Vagina (tissue), 2 donors: ENCODE measurements around the gene PDCD1. TPM values are rescaled to one million over a fixed set of nuclear protein-coding genes. Genes with fewer than 3 reads are reported as not detected.

Experiments used
- DNase-seq, 2 donors: peaks; one replicate each; pipeline ENCODE4 v3.0.0-alpha.2; 2017; ENCODE audit errors: extremely low spot score in 2 of 2
- H3K27ac ChIP-seq: fragments of 200-600 bp; sonication (generic); one replicate; pipeline ENCODE4 v1.5.1; 2019
- H3K27me3 ChIP-seq: fragments of 200-600 bp; sonication (generic); one replicate; pipeline ENCODE4 v1.5.1; 2019
- H3K36me3 ChIP-seq, 2 donors: fragments of 200-600 bp; sonication (generic); one replicate each; pipeline ENCODE4 v1.5.1; 2017 to 2019
- H3K4me1 ChIP-seq: fragments of 200-600 bp; sonication (generic); one replicate; pipeline ENCODE4 v1.5.1; 2019
- H3K4me3 ChIP-seq, 2 donors: fragments of 200-600 bp; sonication (generic); 1 replicate in 1 of 2; 2 replicates in 1 of 2; pipeline ENCODE4 v1.5.1; 2016 to 2019
- H3K9me3 ChIP-seq: fragments of 200-600 bp; sonication (generic); one replicate; pipeline ENCODE4 v1.5.1; 2019
- POLR2A ChIP-seq, 2 donors: fragments of 450-650 bp; IDR thresholded peaks; one replicate each; pipeline ENCODE4 v1.6.1; 2017; ENCODE audit warnings: antibody characterized with exemption in 2 of 2, mild to moderate bottlenecking in 2 of 2, moderate library complexity in 2 of 2
- POLR2AphosphoS5 ChIP-seq, 2 donors: sonication (generic); formaldehyde crosslinking; IDR thresholded peaks; one replicate each; pipeline ENCODE4 v1.9.0; 2017; ENCODE audit warnings: antibody characterized with exemption in 2 of 2, mild to moderate bottlenecking in 2 of 2, low read depth in 1 of 2; ENCODE audit not compliant: insufficient read depth in 1 of 2
- intact Hi-C: fragments of 100-400 bp; cut with DNase I; formaldehyde crosslinking; loops from one replicate; pipeline ENCODE4 v1.15.1; 2023
- total RNA-seq: library from RNA; depleted of rRNA; stranded (reverse); fragments of >200 nt; gene quantifications from one replicate; pipeline ENCODE4 v1.2.3, GENCODE V29; 2016
- TF ChIP-seq, protein P1 (sequence below), 3 experiments: fragments of 450-650 bp in 2 of 3; fragments of 200-600 bp in 1 of 3; sonication (generic) in 1 of 3; IDR thresholded peaks; one replicate each; pipeline ENCODE4 v1.5.1; 2017 to 2019; ENCODE audit warnings: antibody characterized with exemption in 3 of 3, mild to moderate bottlenecking in 2 of 3, moderate library complexity in 2 of 3

PDCD1 gene
- total RNA-seq, 1 donor from 2014 or later = 3.9 TPM

DNA sequence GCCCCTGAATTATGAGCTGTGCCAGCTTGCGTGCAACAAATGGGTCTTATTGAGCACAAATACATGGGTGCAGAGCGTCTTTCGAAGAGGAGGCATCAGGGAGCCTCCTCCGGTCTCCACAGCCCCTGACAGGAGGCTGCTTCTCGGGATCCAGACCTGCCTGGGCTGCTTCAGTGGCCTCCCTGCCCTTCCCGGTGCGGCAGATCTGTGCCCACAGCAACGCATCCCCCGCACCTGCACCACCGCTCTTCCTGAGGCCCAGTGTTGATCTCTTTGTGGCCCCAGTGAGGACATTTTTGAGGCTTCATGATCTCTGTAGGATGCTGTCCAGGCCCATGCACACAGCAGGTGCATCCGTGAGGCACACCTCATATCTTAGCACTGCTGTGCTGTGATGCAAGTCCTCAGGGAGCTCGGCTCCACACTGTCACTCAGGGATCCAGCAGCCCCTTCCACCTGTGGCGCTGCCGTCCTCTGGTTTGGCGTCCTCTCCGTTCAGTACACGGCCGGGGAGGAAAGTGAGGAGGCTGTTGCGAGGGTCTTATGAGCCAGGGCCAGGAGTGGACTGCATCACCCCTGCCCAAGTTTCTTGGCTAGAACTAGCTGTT, 28.2 kb upstream of the PDCD1 start:
- no peak overlapping the region for H3K4me3 ChIP-seq
- no peak for TF ChIP-seq POLR2AphosphoS5 (IDR thresholded peaks at IDR 0.05; ENCODE audit: insufficient read depth in 1 of 2, low read depth in 1 of 2)
- TF ChIP-seq, protein P1, sequence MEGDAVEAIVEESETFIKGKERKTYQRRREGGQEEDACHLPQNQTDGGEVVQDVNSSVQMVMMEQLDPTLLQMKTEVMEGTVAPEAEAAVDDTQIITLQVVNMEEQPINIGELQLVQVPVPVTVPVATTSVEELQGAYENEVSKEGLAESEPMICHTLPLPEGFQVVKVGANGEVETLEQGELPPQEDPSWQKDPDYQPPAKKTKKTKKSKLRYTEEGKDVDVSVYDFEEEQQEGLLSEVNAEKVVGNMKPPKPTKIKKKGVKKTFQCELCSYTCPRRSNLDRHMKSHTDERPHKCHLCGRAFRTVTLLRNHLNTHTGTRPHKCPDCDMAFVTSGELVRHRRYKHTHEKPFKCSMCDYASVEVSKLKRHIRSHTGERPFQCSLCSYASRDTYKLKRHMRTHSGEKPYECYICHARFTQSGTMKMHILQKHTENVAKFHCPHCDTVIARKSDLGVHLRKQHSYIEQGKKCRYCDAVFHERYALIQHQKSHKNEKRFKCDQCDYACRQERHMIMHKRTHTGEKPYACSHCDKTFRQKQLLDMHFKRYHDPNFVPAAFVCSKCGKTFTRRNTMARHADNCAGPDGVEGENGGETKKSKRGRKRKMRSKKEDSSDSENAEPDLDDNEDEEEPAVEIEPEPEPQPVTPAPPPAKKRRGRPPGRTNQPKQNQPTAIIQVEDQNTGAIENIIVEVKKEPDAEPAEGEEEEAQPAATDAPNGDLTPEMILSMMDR (IDR thresholded peaks at IDR 0.05) = no peak
- peaks cover 16% of the 10 kb centered on the region for H3K4me1 ChIP-seq
- H3K9me3 ChIP-seq = no peaks in the 10 kb centered on the region
- no peaks in the 10 kb centered on the region for H3K27me3 ChIP-seq
- no peak overlapping the region for H3K27ac ChIP-seq
- intact Hi-C loops = no loop called here
- no peak for DNase-seq
- no peaks in the 10 kb centered on the region for H3K36me3 ChIP-seq

DNA sequence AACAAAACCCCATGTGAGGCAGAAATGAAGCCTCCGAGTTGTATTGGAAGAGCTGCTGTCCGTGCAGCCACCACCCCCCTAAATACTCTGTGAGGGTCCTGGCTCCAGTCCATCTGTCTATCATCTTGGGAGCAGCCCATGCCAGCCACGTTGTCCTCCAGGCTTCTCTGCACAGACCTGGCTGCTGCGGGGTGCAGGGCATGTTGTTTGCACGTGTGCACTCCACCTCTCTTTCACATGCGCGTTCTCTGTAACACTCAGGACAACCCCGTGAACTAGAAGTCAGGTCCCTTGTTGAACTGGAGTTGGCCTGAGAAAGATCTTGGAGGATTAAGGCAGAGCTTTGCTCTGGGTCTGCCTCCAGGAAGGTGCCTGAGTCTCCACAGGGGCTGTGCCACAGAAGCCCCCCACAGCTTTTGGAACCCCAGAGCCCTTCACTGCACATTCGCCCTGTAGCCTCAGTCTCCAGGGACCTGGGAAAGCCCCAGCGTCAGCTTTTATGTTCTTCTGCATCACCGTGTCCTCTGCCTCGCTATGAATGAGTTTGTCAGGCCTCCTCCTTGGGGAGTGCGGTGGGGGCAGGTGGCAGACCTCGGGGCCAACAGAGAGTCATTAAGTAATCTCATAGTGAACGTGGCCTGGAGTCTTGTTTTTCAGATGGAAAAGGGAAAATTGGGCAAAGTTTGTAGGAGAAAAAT, 27.4 kb upstream of the PDCD1 start:
- no peaks in the 10 kb centered on the region for H3K9me3 ChIP-seq
- DNase-seq = no peak
- peaks cover 16% of the 10 kb centered on the region for H3K4me1 ChIP-seq
- intact Hi-C loops = no loop called here
- no peak overlapping the region for H3K27ac ChIP-seq
- no peak overlapping the region for H3K4me3 ChIP-seq
- TF ChIP-seq POLR2AphosphoS5 (IDR thresholded peaks at IDR 0.05; ENCODE audit: insufficient read depth in 1 of 2, low read depth in 1 of 2) (no peak), POLR2A (IDR thresholded peaks at IDR 0.05) (no peak)
- TF ChIP-seq, protein P1 (IDR thresholded peaks at IDR 0.05) = no peak
- H3K36me3 ChIP-seq = no peaks in the 10 kb centered on the region
- no peaks in the 10 kb centered on the region for H3K27me3 ChIP-seq

DNA sequence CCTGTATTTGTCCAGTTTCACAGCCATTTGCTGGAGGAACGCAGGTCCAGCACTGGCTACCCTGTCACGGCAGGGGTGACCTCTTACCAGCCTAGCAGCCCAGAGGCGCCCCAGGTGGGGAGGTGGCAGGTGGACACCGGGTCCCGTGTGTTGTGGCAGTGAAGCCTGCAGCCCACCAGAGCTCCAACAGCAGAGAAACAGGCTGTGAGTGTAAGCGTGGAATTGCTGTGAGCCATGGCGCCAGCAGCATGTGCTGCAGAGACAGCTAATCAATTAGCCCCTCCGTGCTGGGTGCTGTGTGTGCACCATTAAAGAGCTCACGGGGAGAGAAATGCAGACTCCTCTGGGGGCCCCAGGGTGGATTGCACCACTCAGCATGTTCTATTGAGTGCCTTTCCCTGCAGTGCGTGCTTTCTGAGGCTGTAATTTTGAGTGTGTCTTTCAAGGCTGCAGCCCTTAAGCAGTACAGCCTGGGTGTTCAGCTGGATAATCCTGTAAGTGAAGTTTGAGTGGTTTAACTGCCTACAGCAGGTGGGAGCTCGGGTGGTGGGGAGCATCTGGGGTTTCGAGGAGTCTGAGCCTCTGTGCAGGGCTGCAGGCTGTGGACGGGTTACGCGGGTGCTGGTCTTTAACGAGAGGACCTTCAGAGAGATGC, 26.7 kb upstream of the PDCD1 start:
- TF ChIP-seq, protein P1 (IDR thresholded peaks at IDR 0.05) = no peak
- TF ChIP-seq POLR2A (IDR thresholded peaks at IDR 0.05) (no peak), POLR2AphosphoS5 (IDR thresholded peaks at IDR 0.05; ENCODE audit: insufficient read depth in 1 of 2, low read depth in 1 of 2) (no peak)

DNA sequence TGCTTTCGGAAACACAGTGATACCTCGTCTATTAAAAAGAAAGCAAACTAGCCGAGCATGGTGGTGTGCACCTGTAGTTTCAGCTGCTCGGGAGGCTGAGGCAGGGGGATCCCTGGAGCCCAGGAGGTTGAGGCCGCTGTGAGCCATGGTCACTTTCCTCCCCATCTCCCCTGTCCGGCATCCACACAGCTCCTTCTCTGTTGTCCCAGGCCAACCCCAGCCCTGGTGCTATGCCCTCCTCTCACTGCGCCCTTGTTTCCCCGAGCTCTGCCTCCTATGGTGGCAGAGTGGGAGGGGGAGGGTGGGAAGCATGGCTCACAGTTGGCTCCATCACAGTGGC, 26.2 kb upstream of the PDCD1 start:
- Histone ChIP-seq H3K9me3 (no peaks in the 10 kb centered on the region), H3K4me1 (peaks cover 22% of the 10 kb centered on the region), H3K36me3 (no peaks in the 10 kb centered on the region), H3K27me3 (no peaks in the 10 kb centered on the region), H3K27ac (no peak overlapping the region), H3K4me3 (no peak overlapping the region)
- no peak for DNase-seq
- intact Hi-C loops = no loop called here
- TF ChIP-seq POLR2A (IDR thresholded peaks at IDR 0.05) (no peak), POLR2AphosphoS5 (IDR thresholded peaks at IDR 0.05; ENCODE audit: insufficient read depth in 1 of 2, low read depth in 1 of 2) (no peak)
- TF ChIP-seq, protein P1 (IDR thresholded peaks at IDR 0.05) = no peak

More for the DNA sequence above, 26.7 kb upstream of the PDCD1 start:
- Histone ChIP-seq H3K9me3 (no peaks in the 10 kb centered on the region), H3K27me3 (no peaks in the 10 kb centered on the region), H3K4me3 (no peak overlapping the region), H3K4me1 (peaks cover 22% of the 10 kb centered on the region), H3K36me3 (no peaks in the 10 kb centered on the region), H3K27ac (no peak overlapping the region)
- no peak for DNase-seq
- intact Hi-C loops = no loop called here
